Forelimb muscle (tissue), 1 donor: ENCODE measurements around the gene RPL27. TPM values are rescaled to one million over a fixed set of nuclear protein-coding genes. Genes with fewer than 3 reads are reported as not detected.
"Not testable (repeated sequence)": the region's sequence is repeated elsewhere in the genome, so short reads cannot be mapped to it uniquely, and the experiment has no call there.

Experiments
- DNase-seq: peaks from one replicate; pipeline ENCODE4 v3.0.0-alpha.2; 2013; ENCODE audit warnings: low read depth
- polyA plus RNA-seq: library from polyadenylated mRNA; unstranded; fragments of 120-200 nt; gene quantifications from one replicate; pipeline ENCODE4 v1.2.1, GENCODE V29; 2013; ENCODE audit not compliant: insufficient read length

The RPL27 gene
- polyA plus RNA-seq, 1 donor, result 2,614 TPM

- DNase-seq, result no peak
These were observed 5.3 kb upstream of the RPL27 start for GRCh38 chr17:42992872-42993271.

- DNase-seq, result not testable (repeated sequence)
These were observed 4.3 kb upstream of the RPL27 start for GRCh38 chr17:42993913-42994312.

GRCh38 chr17:42997390-42997983 lies 732 bp upstream of the RPL27 start:
- DNase-seq, result no peak

DNA sequence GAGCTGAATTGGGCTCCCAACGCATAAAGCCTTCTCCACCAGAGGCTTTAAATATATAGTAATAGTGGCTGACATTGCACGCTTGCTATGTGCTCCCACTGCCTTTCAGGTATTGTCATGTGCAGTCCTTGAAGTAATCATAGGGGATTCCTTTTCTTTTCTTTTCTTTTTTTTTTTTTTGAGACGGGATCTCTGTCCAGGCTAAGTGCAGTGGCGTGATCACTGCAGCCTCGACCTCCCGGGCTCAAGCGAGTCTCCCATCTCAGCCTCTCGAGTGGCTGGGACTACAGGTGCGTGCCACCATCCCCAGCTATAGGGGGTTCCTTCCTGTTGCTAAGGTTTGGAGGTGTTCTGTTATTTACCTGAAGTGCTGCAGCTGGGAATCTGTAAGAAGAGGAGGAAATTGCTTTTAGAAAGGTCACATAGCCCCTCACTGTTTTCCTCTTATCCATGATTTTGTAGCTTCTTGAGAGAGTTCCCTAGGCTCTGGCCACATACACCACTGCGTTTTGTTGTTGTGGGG lies 845 bp downstream of the RPL27 start:
- DNase-seq, result no peak

- not testable (repeated sequence) for DNase-seq
These were observed 2.7 kb downstream of the RPL27 start for GRCh38 chr17:43000894-43001293.

GRCh38 chr17:43003542-43004172 lies 5.4 kb downstream of the RPL27 start:
- no peak for DNase-seq

GRCh38 chr17:43006639-43007551 lies 8.7 kb downstream of the RPL27 start, which contains the start of gene IFI35:
IFI35 (plus strand) TSS chr17:43006784; CDS start chr17:43006948, 164 bp downstream.
- DNase-seq, result no peak

GRCh38 chr17:43010667-43011308 lies 12.6 kb downstream of the RPL27 start:
- DNase-seq, result no peak

DNA sequence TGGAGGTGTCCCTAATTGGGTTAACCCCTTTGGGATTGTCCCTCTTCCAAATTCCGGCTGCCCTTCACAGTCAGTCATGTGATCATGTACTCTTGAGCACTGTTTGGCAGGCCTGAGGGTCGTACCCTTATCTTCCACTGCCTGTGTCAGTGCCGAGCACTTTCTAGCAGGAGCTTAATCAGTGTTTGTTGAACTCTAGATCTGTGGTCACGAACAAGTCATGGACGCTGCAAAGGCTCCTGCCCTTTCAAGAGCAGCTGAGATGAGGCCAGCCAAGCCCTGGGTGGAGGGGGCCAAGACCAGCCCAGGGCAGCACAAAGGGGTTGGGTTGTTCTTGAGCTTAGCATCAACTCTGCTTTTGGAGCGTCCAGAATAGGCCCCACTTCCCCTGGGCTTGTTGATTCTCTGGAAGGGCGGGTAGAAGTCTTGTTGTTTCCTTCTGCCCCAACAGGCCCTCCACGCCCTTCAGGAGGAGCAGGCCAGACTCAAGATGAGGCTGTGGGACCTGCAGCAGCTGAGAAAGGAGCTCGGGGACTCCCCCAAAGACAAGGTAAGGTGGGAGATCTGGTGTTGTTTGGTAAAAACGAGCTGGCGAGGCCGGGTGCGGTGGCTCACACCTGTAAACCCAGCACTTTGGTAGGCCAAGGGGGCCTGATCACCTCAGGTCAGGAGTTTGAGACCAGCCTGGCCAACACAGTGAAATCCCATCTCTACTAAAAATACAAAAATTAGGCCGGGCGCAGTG lies 13.7 kb downstream of the RPL27 start:
- no peak for DNase-seq

GRCh38 chr17:43013296-43013695 lies 15.1 kb downstream of the RPL27 start:
- no peak for DNase-seq

GRCh38 chr17:43014020-43014648 lies 15.9 kb downstream of the RPL27 start:
- no peak for DNase-seq

GRCh38 chr17:43014649-43015542 lies 16.7 kb downstream of the RPL27 start:
- DNase-seq, result no peak

GRCh38 chr17:43015579-43015978 lies 17.4 kb downstream of the RPL27 start:
- no peak for DNase-seq

- no peak for DNase-seq
These were observed 18.0 kb downstream of the RPL27 start for GRCh38 chr17:43016216-43016615.

DNA sequence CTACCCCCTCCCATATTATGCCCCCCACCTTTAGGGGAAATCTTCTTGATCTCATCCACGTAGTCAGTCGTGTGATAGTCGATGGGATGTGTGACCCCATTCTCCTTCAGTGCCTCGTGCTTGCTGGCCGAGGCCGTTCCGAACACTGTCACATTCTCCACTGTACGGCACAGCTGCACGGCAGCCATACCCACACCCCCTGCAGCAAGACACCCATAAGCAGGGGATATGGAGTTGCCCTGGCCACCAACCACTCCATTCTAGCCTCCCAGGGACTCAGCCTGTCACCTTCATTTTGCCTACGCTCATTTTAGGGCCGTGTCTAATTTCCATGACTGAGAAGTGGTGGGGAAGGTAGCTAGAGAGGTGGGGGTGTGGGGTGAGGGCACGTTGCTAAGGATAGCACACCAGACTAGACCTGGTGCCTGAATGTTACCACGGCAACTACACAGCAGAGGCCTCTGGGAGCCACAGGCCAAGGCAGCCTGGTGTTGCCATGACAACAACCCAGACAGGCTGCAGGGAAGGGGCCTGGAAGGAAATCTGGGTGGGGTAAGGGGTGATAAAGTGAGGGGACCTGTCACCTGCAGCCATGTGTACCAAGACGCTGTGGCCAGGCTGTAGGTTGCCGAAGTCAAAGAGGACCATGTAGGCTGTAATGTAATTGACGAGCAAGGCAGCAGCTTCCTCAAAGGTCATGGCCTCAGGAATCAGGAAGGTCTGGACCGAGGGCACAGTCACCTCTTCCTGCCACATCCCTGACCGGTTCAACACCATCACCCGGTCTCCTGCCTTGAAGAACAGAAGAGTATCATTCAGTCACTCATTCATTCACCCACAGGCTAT lies 20.0 kb downstream of the RPL27 start:
- DNase-seq, result no peak

- DNase-seq, result no peak
These were observed 20.7 kb downstream of the RPL27 start for GRCh38 chr17:43018932-43019331.

- DNase-seq, result no peak
These were observed 21.2 kb downstream of the RPL27 start for GRCh38 chr17:43019418-43019817.

- DNase-seq, result no peak
These were observed 21.9 kb downstream of the RPL27 start for GRCh38 chr17:43020030-43020621.
